SKM-1 (cell line): ENCODE results near the gene KNOP1.

Source experiments
- DNase-seq: peaks from one replicate; lab custom pipeline; 2025; ENCODE audit not compliant: unreplicated experiment; lab: John Stamatoyannopoulos, UW

KNOP1 gene, protein sequence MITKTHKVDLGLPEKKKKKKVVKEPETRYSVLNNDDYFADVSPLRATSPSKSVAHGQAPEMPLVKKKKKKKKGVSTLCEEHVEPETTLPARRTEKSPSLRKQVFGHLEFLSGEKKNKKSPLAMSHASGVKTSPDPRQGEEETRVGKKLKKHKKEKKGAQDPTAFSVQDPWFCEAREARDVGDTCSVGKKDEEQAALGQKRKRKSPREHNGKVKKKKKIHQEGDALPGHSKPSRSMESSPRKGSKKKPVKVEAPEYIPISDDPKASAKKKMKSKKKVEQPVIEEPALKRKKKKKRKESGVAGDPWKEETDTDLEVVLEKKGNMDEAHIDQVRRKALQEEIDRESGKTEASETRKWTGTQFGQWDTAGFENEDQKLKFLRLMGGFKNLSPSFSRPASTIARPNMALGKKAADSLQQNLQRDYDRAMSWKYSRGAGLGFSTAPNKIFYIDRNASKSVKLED

DNA sequence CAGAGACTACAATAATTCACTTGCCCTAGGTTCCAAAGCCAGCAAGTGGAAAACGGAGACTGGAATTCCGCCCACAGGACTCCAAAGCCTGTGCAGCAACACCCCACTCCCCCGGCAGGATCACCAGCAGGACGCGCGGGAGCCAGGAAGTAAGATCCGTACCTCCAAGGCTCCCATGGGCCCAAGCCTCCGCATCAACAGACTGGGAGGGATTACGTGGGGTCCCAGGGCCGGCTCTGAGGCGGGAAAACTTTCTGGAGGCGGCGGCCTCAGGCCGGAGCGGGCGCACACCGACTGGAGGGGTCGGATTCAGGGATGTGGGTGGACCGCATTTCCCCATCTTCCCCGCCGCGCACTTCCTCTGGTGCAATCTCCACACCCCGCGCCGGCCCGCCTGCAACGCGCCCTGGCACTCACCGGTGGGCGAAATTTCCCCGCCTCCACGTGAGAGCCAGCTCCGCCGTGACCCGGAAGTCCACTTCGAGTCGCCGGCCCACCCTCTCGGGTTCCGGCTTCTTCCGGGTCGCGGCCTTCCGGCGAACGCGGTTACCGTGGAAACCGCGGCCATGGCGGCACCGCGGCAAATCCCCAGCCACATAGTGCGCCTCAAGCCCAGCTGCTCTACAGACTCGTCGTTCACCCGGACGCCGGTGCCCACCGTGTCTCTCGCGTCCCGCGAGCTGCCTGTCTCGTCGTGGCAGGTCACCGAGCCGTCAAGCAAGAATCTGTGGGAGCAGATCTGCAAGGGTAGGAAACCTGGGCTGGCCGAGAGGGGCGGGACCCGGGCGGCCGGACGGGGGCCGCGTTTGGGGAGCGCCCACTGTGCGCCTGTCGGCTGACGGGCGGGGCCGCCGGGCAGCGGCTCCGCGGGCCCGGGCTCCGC is at the start of gene KNOP1, which contains the start of gene IQCK:
TSS of gene KNOP1 (minus strand) at position 487 of the 883 bp plus-strand sequence. CDS start 3,192 bp downstream, outside the sequence.
TSS of gene IQCK (plus strand) at position 531 of the 883 bp plus-strand sequence. CDS start at position 567, 36 bp downstream.
- DNase-seq, result peak; percentile 72

DNA sequence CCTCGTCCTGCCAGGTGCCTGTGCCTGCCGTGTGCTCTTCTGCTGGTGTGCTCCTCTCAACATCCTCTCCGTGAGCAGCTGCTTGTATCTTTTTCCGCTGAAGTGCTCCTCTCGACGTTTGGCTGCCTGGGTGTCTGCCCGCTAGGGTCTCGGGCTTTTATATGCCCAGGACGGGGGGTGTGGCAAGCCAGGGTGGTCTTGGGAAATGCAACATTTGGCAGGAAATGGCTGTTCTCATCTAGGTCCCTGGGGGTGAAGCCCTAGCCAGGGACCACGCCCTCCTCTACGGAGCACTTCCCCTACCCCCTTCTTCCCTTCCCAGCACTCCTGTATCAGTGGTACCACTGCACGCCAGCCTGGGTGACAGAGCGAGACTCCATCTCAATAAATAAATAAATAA is 49.5 kb upstream of the KNOP1 start:
- DNase-seq, result no peak

DNA sequence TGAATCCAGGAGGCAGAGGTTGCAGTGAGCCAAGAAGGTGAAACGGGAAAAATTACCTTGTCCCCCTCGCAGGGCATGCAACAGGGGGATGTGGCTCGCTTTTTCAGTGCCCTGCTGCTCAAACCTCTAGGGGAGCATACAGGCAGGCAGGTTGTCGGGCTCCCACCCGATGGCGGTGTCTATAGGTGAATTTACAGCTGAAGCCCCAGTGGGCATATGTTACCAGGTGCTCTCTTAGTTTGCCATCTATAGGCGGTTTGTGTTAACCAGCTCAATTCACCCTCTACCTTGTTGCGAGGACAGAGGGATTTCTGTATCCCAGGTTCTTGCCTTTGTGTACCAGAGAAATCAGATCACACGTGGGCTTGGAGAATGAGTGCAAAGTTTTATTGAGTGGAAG is 49.0 kb upstream of the KNOP1 start:
- no peak for DNase-seq

DNA sequence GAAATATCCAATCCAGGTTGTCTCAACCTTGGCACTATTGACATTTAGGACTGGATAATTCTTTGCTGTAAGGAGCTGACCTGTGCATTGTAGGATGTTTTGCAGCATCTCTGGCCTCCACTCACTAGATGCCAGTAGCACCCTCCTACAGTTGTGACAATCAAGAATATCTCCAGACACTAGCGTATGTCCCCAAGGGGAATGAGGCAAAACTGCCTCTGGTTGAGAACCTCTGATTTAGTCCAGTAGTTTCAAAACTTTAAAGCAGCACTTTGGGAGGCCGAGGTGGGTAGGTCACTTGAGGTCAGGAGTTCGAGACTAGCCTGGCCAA is 48.5 kb upstream of the KNOP1 start:
- DNase-seq, result no peak

DNA sequence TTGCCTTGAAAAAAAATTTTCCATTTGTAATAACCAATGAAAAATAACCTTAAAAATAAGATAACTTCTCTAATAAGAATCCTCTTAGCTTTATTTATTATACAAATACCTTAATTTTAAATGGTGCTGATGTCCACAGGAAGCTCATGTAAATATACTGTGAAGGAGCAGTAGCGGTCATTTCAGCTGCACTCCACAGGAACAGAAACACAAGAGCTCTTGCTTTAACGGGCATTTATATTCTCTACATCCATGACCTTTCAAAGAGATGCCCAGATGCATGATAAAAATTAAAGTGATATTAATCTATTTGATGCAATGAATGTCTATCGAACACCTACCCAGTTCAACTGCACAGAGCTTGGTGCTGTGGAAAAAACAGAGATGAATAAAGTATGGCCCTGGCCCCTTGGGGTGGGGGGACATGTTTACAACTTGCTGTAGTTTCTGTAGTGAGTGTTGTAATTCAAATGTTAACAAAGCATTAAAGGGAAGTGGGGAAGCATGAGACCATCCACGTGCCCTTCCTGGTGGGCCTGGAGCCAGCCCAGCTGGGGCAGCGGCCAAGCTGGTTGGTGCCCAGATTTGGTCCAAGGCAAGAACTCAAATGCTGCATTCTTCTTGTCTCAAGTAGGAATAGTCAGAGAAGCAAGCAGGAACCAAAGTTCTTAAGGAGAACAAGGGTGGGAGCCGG is 48.0 kb upstream of the KNOP1 start:
- no peak for DNase-seq

DNA sequence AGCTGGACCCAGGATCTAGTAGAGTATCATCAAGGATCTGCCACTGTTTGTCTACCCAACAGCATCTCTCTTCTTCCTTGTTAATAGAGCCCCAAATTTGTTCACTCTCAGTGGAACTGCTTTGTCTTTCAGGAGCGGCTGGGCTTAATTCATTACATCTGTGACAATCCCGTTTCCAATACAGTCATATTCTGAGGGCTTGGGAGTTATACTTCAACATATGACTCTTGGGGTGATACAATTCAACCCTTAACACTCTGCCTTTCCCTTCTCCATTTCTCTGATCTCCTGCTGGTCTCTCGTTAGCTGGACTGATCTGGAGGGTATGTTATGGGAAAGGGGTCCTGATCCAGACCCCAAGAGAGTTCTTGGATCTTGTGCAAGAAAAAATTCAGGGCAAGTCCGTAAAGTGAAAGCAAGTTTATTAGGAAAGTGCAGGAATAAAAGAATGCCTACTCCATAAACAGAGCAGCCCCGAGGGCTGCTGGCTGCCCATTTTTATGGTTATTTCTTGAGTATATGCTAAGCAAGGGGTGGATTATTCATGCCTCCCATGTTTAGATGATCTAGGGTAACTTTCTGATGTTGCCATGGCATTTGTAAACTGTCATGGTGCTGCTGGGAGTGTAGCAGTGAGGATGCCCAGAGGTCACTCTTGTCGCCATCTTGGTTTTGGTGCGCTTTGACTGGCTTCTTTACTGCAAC is 42.5 kb upstream of the KNOP1 start:
- no peak for DNase-seq

DNA sequence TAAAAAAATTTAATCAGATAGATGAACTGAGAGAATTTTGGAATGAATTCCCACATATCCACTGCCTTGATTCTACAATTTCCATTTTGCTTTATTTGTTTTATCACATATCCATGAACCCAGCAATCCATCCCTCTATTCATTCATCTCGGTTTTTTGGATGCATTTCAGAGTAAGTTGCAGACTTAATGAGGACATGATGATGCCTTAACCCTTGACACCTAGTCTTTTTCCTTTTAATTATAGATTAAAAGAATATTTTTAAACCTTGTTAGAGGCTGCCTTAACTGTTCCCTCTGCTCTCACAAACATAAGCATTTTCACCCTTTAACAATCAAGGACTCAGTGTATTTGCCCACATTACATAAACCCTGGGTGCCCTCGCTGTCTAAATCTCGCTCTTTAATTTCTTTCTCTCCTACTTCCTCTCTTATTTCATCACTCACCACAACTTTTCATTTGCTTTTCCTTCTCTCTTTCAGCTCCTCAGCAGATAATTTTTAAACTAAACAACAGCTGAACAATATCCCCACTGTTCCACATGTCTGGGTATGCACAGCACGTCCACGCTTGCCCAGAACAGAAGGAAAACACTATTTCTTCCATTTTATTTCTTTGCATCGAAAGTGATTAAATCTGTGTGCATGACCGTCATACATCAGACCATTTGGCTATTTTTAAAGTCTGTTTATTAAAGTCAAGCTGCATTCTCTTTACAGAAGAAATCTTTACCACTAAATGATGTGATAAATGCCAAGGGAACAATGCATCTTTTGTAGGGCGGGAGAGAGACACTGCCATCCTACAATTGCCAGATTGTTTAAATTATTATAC is 40.0 kb upstream of the KNOP1 start:
- DNase-seq, result no peak

DNA sequence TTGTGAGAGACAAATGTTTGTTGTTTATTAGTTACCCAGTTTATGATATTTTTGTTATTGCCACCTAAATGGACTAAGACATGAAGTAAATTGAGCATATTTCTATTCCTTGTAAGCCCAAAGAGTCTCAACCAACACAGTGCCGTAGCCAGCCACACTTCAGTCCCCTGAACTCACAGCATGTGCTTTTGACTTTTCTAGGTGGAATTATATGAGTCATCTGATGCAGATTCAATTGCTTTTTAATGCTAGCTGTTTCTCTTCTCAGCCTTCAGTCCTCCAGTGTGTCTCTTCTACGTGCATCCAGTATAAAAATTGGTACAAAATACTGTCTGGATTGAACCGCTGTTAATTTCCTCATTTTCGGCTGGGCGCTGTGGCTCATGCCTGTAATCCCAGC is 39.0 kb upstream of the KNOP1 start:
- DNase-seq, result no peak

DNA sequence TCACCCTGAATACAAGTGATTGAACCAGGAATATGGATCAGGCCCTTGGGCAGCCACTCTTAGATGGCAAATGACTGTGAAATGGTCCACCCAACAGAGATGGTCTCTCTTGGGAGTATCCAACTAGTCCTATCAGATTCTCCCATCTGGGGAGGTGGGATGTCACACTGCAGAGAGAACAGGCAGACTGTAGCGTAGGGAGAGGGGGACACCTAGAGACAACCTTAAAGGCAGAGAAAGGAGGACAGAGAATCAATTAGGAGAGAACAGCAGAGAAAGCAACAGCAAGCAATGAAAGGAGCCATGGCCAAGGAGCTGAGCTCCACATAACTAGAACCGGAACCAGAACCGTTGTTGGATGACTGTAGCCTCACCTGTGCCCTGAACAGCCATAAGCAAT is 37.2 kb upstream of the KNOP1 start:
- DNase-seq, result no peak

DNA sequence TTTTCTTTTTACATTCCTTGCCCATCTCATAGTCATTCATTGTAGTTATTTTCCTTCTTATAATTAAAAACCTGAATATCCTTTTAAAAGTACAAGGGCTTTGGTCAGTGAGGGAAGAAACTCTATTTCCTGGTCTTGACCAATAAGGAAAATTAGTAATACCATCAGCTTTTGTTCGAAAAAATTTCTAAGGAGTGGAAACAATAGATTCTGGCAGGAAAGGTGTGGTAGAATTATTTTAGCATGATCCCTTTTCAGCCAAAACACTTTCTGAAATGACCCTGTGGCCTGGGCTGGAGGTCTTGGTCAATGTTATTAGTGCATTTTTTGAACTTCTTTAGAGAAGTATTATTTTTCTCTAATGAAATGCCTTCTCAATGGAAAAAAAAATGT is 36.6 kb upstream of the KNOP1 start:
- no peak for DNase-seq

DNA sequence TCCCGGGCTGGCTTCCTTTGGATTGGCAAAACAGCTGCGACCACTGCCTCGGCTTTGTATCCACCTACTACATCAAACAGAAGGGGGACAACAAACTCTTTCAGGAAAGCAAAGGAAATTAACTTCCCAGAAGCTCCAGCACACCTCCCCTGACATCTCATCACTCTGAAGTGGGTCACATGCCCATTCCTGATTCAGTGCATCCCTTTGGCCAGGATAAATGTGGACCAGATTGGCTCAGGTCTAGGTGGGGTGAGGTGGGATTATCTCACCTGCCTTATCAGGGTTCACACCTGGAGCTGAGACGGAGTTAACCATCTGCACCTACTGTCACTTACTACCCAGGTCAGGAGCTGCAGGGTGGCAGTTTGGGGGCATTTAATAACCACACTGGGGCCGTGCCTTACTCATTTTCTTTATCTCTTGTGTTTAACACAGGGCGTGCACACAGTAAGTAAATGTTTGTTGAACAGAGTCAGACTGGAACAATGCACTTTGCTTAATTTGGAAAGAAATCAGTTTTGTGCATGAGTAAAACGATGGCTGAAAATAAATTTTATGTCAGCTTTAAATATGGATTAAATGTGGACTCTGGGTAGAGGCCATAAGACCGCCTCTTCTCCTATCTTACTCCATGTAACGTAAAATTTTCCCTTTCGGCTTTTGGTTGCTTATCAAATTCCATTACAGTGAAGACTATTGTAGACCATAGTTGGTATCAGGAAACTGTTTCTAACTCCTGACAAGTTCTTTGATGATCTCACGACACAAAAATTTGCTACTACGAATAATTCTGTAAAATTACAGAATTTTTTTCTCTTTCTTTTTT is 36.0 kb upstream of the KNOP1 start:
- no peak for DNase-seq

DNA sequence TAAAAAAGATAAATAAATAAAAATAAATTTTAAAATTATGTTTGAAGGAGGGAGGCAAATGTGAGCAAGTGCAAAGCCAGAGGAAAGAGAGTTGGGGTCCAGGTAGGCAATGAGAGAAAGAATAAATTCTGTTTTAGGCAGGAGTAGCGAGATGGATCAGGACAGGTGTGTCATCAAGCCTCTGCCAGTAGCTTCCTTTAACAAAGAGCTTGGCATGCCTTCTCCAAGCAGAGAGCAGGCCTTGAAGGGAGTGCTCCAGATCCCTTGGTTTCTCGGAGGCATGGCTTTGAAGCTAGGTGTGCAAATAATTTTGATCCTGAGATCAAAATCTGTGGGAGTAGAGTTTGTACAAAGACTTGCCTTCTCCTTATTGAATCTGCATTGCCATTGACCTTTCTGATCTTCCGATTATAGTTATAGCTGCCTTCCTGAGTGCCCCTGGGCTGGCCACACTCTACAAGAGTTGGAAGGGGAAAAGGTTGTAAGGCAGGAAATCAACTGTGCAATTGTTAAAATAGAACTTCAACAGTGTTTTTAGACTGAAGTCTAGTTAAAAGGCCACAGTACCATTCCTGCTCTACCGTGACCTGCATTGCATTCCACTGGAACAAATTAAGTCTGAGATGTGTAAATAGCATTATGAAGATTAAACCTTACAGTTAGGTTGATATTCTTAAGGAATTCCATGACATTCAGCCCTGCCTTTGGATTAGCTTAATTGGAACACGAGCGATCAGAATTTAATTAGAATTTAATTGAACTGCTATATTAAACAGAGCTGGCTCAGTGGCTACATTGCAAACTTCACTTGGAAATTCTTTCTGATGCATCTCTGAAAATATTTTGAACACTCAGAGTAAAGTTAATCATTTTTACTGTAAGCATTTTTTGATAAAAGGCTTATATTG is 33.7 kb upstream of the KNOP1 start:
- DNase-seq, result no peak

DNA sequence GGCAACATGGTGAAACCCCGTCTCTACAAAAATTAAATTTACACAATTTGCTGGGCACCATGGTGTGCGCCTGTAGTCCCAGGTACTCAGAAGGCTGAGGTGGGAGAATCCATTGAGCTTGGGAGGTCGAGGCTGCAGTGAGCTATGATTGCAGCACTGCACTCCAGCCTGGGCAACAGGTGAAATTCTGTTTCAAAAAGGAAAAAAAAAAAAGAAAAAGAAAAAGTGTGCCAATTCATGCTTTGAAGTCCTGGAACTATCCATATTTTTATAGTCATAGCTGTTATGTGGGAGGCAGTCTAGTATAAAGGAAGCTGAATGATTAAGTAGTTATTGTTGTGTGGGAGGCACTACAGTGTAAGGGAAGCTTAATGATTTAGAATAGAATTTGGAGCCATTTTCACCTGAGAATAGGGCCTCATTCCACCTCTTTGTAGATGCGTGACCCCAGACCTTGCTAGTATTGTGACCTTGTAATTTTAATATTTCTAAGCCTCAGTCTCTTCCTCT is 31.6 kb upstream of the KNOP1 start:
- DNase-seq, result no peak

DNA sequence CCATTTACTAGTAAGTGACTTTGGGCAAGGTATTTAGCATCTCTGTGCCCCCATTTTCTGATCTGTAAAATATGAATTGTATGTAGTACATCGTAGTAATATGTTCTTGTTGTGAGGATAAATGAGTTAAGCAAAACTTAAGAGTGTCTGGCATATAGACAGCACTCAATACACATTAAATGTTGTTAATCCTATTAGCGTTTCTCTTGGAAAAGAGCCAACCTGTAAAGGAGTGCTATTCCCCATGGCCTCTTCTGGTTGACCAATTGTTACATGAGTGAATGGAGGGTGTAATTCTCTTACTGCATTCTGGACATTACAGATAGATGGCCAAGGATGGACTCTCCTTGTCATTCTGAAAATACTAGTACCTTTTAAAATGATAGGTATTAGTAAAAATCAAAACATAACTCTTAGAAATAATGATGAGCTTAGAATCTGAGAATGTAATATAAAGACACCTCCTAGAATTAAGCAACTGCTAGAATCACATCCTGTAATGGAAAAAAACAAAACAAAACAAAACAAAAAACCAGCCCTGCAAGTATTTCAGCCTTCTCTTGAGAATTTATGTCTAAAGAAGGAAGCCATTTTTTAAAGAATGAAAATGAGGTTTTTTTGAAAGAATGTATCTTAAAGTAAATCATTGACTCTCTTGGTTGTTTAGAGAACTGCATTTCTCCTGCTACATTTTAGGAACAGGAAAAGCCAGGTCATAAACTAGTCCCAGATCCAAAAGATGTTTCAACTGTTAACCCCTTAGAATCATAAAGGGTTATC is 30.6 kb upstream of the KNOP1 start:
- no peak for DNase-seq

DNA sequence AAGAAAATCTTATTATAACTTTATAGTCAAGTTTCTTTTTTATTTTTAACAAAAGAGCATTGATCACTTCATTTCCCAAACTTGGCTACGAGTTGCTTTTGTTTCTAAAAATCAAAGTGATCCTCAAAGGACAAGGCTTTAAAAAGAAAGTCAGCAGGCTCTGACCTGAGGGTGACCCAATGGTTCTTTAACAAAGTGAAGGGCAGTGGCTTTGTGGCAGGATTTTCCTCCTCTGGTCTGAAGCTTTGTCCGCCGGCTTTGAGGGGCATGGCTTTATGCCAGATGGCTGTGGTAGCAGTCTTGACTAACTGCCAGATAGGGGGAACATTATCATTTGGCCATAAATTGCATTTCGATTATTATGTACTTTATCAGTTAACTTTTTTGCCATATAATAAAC is 28.5 kb upstream of the KNOP1 start:
- no peak for DNase-seq

DNA sequence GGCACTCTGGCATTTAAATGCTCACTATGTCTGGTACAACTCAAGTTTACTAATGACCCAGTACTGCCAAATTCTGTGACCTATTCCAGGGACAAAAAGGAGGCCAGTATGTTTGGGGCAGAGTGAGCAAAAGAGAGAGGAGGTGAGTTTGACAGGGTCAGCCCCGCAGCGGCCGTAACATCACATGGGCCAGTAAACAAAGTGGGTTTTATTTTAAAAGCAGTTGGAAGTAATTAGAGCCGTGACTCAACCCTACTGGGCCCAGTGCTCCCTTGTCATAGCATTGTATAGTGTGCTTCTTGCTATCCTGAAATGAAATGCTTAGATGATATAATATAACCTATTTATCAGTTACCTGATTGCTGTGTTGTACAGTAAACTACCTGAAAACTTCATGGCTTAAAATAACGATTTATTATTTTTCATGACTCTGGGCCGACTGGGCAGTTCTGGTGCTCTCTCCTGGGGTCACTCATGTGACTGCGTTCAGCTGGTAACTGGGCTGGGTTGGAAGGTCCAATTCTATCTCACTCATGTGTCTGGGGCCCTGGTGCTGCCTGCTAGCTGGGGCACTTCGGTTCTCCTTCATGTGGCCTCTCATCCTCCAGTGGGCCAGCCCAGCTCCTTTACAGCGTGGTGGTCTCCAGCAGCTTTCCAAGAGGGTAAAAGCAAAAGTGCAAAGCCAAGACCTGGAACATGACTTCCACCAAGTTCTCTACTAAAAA is 27.4 kb upstream of the KNOP1 start:
- DNase-seq, result no peak
